MG63 (cell line): ENCODE measurements around the gene CHID1. TPM values are rescaled to one million over a fixed set of nuclear protein-coding genes. Genes with fewer than 3 reads are reported as not detected.

Experiments used
- DNase-seq: peaks from one replicate; pipeline ENCODE4 v3.0.0-alpha.2; 2020
- H3K27me3 ChIP-seq: fragments of 250-450 bp; sonication (Bioruptor Pico); 2 replicates; pipeline ENCODE4 v1.5.1; 2020; ENCODE audit warnings: mild to moderate bottlenecking, moderate library complexity
- H3K36me3 ChIP-seq: fragments of 250-450 bp; sonication (Bioruptor Pico); 2 replicates; pipeline ENCODE4 v1.5.1; 2020; ENCODE audit warnings: mild to moderate bottlenecking, moderate library complexity
- H3K4me3 ChIP-seq: fragments of 250-450 bp; sonication (Bioruptor Pico); 2 replicates; pipeline ENCODE4 v1.5.1; 2020; ENCODE audit warnings: mild to moderate bottlenecking, moderate library complexity
- H3K9me3 ChIP-seq: fragments of 250-450 bp; sonication (Bioruptor Pico); 2 replicates; pipeline ENCODE4 v1.5.1; 2020; ENCODE audit warnings: mild to moderate bottlenecking, moderate library complexity
- total RNA-seq: library from RNA; depleted of rRNA; stranded (reverse); fragments of >200 nt; shearing (Covaris generic); gene quantifications from 2 replicates; pipeline ENCODE4 v1.2.3, GENCODE V29; 2014; ENCODE audit warnings: low replicate concordance; rRNA removed

Gene CHID1
- total RNA-seq, 1 experiment from 2014 or later: 139 TPM

GRCh38 chr11:820655-821511 is 89.7 kb downstream of the CHID1 start:
- DNase-seq: peak; percentile 94
- peaks cover 25% of the 10 kb centered on the region for H3K36me3 ChIP-seq
- H3K27me3 ChIP-seq: no peaks in the 10 kb centered on the region
- H3K9me3 ChIP-seq: no peaks in the 10 kb centered on the region
- peak overlapping the region; percentile 57 for H3K4me3 ChIP-seq

GRCh38 chr11:819943-820649 is 90.5 kb downstream of the CHID1 start:
- DNase-seq: peak; percentile 82
- H3K36me3 ChIP-seq: peaks cover 27% of the 10 kb centered on the region
- no peaks in the 10 kb centered on the region for H3K27me3 ChIP-seq
- H3K4me3 ChIP-seq: peak overlapping the region; percentile 57
- H3K9me3 ChIP-seq: no peaks in the 10 kb centered on the region

GRCh38 chr11:819129-819931 is 91.3 kb downstream of the CHID1 start:
- Histone ChIP-seq H3K9me3 (no peaks in the 10 kb centered on the region), H3K27me3 (no peaks in the 10 kb centered on the region), H3K36me3 (peaks cover 28% of the 10 kb centered on the region), H3K4me3 (peak overlapping the region; percentile 57)
- peak; percentile 88 for DNase-seq

GRCh38 chr11:818396-819128 is 92.0 kb downstream of the CHID1 start, which contains the start of gene PNPLA2:
Gene PNPLA2 (plus strand): TSS chr11:818914. CDS start chr11:819719, 805 bp downstream.
- Histone ChIP-seq H3K27me3 (no peaks in the 10 kb centered on the region), H3K4me3 (peak within 1 kb of the TSS; percentile 57), H3K36me3 (peaks cover 29% of the 10 kb centered on the region), H3K9me3 (no peaks in the 10 kb centered on the region)
- DNase-seq: no peak

Other genes starting within 250 kb of the CHID1 start
- 14.8 and 34.6 TPM in 2 replicates for gene DEAF1, start 215.6 kb downstream of the CHID1 start, total RNA-seq
- 32.4 and 98.7 TPM in 2 replicates for gene TMEM80, start 215.0 kb downstream of the CHID1 start, total RNA-seq
- gene EPS8L2, start 204.6 kb downstream of the CHID1 start, total RNA-seq: 10.7 and 23.4 TPM in 2 replicates
- gene TALDO1, start 163.3 kb downstream of the CHID1 start, total RNA-seq: 200 and 209 TPM in 2 replicates
- 46.1 and 80.1 TPM in 2 replicates for gene GATD1, start 133.3 kb downstream of the CHID1 start, total RNA-seq
- not detected in 2 replicates for gene CEND1, start 120.7 kb downstream of the CHID1 start, total RNA-seq
- gene SLC25A22, start 112.5 kb downstream of the CHID1 start, total RNA-seq: 28.6 and 31.3 TPM in 2 replicates
- 4.9 and 10.8 TPM in 2 replicates for gene PIDD1, start 105.6 kb downstream of the CHID1 start, total RNA-seq
- 770 and 1,105 TPM in 2 replicates for gene RPLP2, start 100.8 kb downstream of the CHID1 start, total RNA-seq
- 4.2 and 12.4 TPM in 2 replicates for gene PNPLA2, start 91.9 kb downstream of the CHID1 start, total RNA-seq
- not detected in 2 replicates for gene CRACR2B, start 82.9 kb downstream of the CHID1 start, total RNA-seq
- 1,173 and 1,451 TPM in 2 replicates for gene CD151, start 77.9 kb downstream of the CHID1 start, total RNA-seq
- gene POLR2L, start 68.3 kb downstream of the CHID1 start, total RNA-seq: 9.7 and 190 TPM in 2 replicates
- gene TSPAN4, start 68.0 kb downstream of the CHID1 start, total RNA-seq: 222 and 399 TPM in 2 replicates
- 22.2 and 43.1 TPM in 2 replicates for gene AP2A2, start 15.1 kb upstream of the CHID1 start, total RNA-seq
- not detected in 2 replicates for gene MUC6, start 125.9 kb upstream of the CHID1 start, total RNA-seq
- not detected in 2 replicates for gene MUC2, start 164.1 kb upstream of the CHID1 start, total RNA-seq
- not detected in 2 replicates for gene MUC5AC, start 247.1 kb upstream of the CHID1 start, total RNA-seq